OCI-LY3 (cell line): ENCODE measurements around the gene ACTL6A.

Experiments
- EZH2phosphoT487 ChIP-seq: fragments of 200-600 bp; shearing (Covaris generic); IDR thresholded peaks from 2 replicates; pipeline ENCODE4 v1.6.1; 2018; ENCODE audit warnings: antibody characterized with exemption, mixed run types, low read depth
- TF ChIP-seq, protein P1 (sequence below): fragments of 200-600, 300-600 bp; sonication (generic); IDR thresholded peaks from 2 replicates; pipeline ENCODE4 v1.5.1; 2014; ENCODE audit warnings: antibody characterized with exemption, low read length, low read depth

DNA sequence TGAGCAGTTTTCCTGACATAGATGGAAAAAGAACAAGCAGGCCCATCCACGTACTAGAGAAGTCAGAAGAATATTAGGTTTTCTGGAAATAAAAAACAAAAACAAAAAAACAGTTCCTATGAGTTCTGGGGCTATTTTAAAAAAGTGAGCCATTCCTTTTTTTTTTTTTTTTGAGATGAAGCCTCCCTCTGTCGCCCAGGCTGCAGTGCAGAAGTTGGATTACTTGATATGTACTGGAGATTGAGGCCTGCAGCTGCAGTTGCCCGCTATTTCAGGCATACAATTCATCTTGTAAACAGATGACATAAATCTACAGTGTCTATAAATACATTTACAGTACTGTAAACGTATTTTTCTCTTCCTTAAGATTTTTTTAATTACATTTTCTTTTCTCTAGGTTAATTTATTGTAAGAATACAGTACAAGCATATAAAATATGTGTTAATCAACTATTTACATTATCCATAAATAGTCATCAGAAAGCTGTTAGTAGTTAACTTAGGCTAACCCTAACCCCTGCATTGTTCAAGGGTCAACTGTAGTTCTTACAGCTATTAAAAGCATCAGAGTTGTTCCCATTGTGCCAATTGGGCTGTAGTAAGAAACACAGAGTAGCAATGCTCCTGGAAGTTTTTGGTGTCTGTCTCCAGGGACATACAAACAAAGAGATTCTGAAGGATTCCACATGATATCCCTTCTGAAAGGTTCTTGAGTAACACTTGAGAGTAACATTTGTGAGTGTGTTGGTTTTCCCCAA lies 11.2 kb upstream of the ACTL6A start:
- TF ChIP-seq, protein P1, sequence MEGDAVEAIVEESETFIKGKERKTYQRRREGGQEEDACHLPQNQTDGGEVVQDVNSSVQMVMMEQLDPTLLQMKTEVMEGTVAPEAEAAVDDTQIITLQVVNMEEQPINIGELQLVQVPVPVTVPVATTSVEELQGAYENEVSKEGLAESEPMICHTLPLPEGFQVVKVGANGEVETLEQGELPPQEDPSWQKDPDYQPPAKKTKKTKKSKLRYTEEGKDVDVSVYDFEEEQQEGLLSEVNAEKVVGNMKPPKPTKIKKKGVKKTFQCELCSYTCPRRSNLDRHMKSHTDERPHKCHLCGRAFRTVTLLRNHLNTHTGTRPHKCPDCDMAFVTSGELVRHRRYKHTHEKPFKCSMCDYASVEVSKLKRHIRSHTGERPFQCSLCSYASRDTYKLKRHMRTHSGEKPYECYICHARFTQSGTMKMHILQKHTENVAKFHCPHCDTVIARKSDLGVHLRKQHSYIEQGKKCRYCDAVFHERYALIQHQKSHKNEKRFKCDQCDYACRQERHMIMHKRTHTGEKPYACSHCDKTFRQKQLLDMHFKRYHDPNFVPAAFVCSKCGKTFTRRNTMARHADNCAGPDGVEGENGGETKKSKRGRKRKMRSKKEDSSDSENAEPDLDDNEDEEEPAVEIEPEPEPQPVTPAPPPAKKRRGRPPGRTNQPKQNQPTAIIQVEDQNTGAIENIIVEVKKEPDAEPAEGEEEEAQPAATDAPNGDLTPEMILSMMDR: no peak
- TF ChIP-seq EZH2phosphoT487: no peak
